ENCODE measurements around the gene CYP46A1. TPM values are rescaled to one million over a fixed set of nuclear protein-coding genes. Genes with fewer than 3 reads are reported as not detected.
A peak's percentile ranks its signal among the peaks of the same experiment; 100 is the strongest.
"Not testable (repeated sequence)": the region's sequence is repeated elsewhere in the genome, so short reads cannot be mapped to it uniquely, and the experiment has no call there.

The CYP46A1 gene
- 0.06 and 0.15 TPM in 2 replicates for total RNA-seq (2014; rRNA removed; shearing (Covaris generic))

GRCh38 chr14:99683619-99684409 is at the start of gene CYP46A1:
CYP46A1 (plus strand) TSS chr14:99684298; CDS start chr14:99684418, 120 bp downstream.
- peak; percentile 100 for DNase-seq (ENCODE audit: low read depth)

GRCh38 chr14:99634443-99634842 is 49.7 kb upstream of the CYP46A1 start:
- DNase-seq (ENCODE audit: low read depth), result no peak

- DNase-seq (ENCODE audit: low read depth), result no peak
These were observed 49.0 kb upstream of the CYP46A1 start for GRCh38 chr14:99635116-99635515.

GRCh38 chr14:99636487-99636886 is 47.6 kb upstream of the CYP46A1 start:
- DNase-seq (ENCODE audit: low read depth), result no peak

GRCh38 chr14:99637624-99638023 is 46.5 kb upstream of the CYP46A1 start:
- no peak for DNase-seq (ENCODE audit: low read depth)

- not testable (repeated sequence) for DNase-seq (ENCODE audit: low read depth)
These were observed 41.3 kb upstream of the CYP46A1 start for GRCh38 chr14:99642771-99643170.

GRCh38 chr14:99643343-99643742 is 40.8 kb upstream of the CYP46A1 start:
- no peak for DNase-seq (ENCODE audit: low read depth)

- DNase-seq (ENCODE audit: low read depth), result no peak
These were observed 40.0 kb upstream of the CYP46A1 start for GRCh38 chr14:99644035-99644587.

- DNase-seq (ENCODE audit: low read depth), result peak; percentile 48
These were observed 39.2 kb upstream of the CYP46A1 start, which contains the start of gene HHIPL1 for GRCh38 chr14:99644723-99645544. HHIPL1 (plus strand) TSS chr14:99645129; CDS start chr14:99645208, 79 bp downstream.

- DNase-seq (ENCODE audit: low read depth), result no peak
These were observed 38.3 kb upstream of the CYP46A1 start for GRCh38 chr14:99645545-99646505.

- DNase-seq (ENCODE audit: low read depth), result no peak
These were observed 36.7 kb upstream of the CYP46A1 start for GRCh38 chr14:99647411-99647810.

- DNase-seq (ENCODE audit: low read depth), result no peak
These were observed 35.9 kb upstream of the CYP46A1 start for GRCh38 chr14:99648027-99648784.

GRCh38 chr14:99649219-99649618 is 34.9 kb upstream of the CYP46A1 start:
- peak; percentile 41 for DNase-seq (ENCODE audit: low read depth)

GRCh38 chr14:99649643-99650042 is 34.5 kb upstream of the CYP46A1 start:
- DNase-seq (ENCODE audit: low read depth), result no peak

GRCh38 chr14:99650189-99650588 is 33.9 kb upstream of the CYP46A1 start:
- no peak for DNase-seq (ENCODE audit: low read depth)

- DNase-seq (ENCODE audit: low read depth), result no peak
These were observed 31.9 kb upstream of the CYP46A1 start for GRCh38 chr14:99651953-99652746.

- peak; percentile 73 for DNase-seq (ENCODE audit: low read depth)
These were observed 29.7 kb upstream of the CYP46A1 start for GRCh38 chr14:99654235-99654985.

- no peak for DNase-seq (ENCODE audit: low read depth)
These were observed 28.6 kb upstream of the CYP46A1 start for GRCh38 chr14:99655521-99655920.

GRCh38 chr14:99656171-99656570 is 27.9 kb upstream of the CYP46A1 start:
- DNase-seq (ENCODE audit: low read depth), result no peak
